Fibroblast of the aortic adventitia (primary cell): ENCODE results near the gene C20orf96. TPM values are rescaled to one million over a fixed set of nuclear protein-coding genes. Genes with fewer than 3 reads are reported as not detected.

Experiments
- DNase-seq: peaks from one replicate; pipeline ENCODE4 v3.0.0-alpha.2; 2010; ENCODE audit warnings: low read depth
- H3K4me3 ChIP-seq: 2 replicates; pipeline ENCODE4 v1.5.1; 2011; ENCODE audit warnings: low read depth, mild to moderate bottlenecking, control low read depth, low read length, moderate library complexity
- CTCF ChIP-seq: IDR thresholded peaks from 2 replicates; pipeline ENCODE4 v1.5.1; 2011; ENCODE audit warnings: mild to moderate bottlenecking, low read length, control low read depth, inconsistent platforms; ENCODE audit not compliant: insufficient read depth
- total RNA-seq: library from RNA; depleted of rRNA; stranded (reverse); fragments of >200 nt; gene quantifications from 2 replicates; pipeline ENCODE4 v1.2.3, GENCODE V29; 2012; ENCODE audit warnings: low replicate concordance

C20orf96 gene
- total RNA-seq, 1 donor = 2.4 TPM

GRCh38 chr20:295804-296203 is 5.3 kb upstream of the C20orf96 start:
- DNase-seq = no peak
- H3K4me3 ChIP-seq = no peak overlapping the region
- TF ChIP-seq CTCF = no peak

- no peak overlapping the region for H3K4me3 ChIP-seq
- TF ChIP-seq CTCF = no peak
- no peak for DNase-seq
These were observed 4.1 kb upstream of the C20orf96 start for GRCh38 chr20:294602-295001.

- H3K4me3 ChIP-seq = peak overlapping the region; percentile 77
- TF ChIP-seq CTCF = no peak
- no peak for DNase-seq
These were observed 862 bp downstream of the C20orf96 start for GRCh38 chr20:289693-290083.

DNA sequence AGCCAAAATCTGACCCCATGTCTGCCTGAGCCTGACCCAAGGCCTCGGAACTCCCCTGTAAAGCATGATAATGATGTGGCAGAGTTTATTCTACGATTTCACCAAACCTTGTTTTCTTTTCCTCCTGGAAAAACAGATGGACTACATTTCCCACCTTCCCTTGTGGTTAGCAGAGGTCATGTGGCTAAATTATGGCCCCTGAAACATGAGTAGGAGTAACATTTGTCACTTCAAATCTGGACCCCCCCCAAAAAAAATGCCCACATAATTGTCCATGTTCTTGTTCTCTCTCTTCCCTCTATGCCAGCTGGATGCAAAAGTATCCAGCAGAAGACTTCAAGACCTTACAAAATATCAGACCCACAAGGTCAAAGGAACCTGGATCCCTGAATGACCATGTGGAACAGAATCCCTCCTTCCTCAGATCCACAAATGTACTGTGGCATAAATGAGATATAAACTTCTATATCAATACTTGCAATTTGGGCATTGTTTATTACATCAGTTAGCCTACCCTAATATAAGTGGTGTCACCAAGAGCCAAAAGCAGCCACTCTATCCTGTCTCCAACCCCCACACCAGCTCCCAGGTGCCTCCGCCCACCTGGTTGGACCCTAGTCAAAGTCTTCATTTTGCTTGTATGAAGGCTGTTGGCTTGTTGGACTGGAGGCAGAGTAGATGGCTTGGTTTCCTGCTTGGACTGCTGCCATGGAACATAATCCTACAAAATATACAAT is 1.4 kb downstream of the C20orf96 start:
- no peak for TF ChIP-seq CTCF
- peak overlapping the region; percentile 77 for H3K4me3 ChIP-seq
- no peak for DNase-seq

DNA sequence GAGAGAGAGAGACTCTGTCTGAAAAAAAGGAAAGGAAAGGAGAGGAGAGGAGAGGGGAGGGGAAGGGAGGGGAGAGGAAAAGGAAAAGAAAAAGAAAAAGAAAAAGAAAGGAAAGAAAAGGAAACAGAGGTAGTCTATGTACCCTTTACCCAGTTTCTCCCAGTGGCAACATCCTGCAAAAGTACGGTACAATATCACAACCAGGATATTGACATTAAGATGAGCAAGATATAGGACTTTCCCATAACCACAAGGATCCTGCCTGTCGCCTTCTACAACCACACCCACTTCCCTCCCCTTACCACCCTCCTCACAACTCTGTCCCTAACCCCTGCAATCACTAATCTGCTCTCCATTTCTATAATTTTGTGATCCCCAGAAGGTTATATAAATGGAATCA is 4.0 kb downstream of the C20orf96 start:
- TF ChIP-seq CTCF = no peak
- no peak overlapping the region for H3K4me3 ChIP-seq
- no peak for DNase-seq

- no peak for TF ChIP-seq CTCF
- DNase-seq = no peak
- no peak overlapping the region for H3K4me3 ChIP-seq
These were observed 6.4 kb downstream of the C20orf96 start for GRCh38 chr20:284172-284571.
